ENCODE data around the gene OR6C2. TPM values are rescaled to one million over a fixed set of nuclear protein-coding genes. Genes with fewer than 3 reads are reported as not detected.

The OR6C2 gene
- total RNA-seq, 2 donors from 2014 or later, result not detected

- 89% methylated on average over 5 of the region's 5 CpGs for WGBS
- no peak overlapping the region for H3K4me3 ChIP-seq
- H3K27me3 ChIP-seq (replicated peaks; ENCODE audit: insufficient read depth), result no peaks in the 10 kb centered on the region
- no peaks in the 10 kb centered on the region for H3K9me3 ChIP-seq
- H3K4me1 ChIP-seq (replicated peaks), result no peaks in the 10 kb centered on the region
- H3K27ac ChIP-seq, result no peak overlapping the region
- no peaks in the 10 kb centered on the region for H3K36me3 ChIP-seq
- no peak for DNase-seq (ENCODE audit: low spot score)
- TF ChIP-seq POLR2A (IDR thresholded peaks at IDR 0.05) (no peak), CTCF (IDR thresholded peaks at IDR 0.05) (no peak), POLR2AphosphoS5 (IDR thresholded peaks at IDR 0.05) (no peak)
- intact Hi-C loops (cut with DNase I), result no loop called here
These were observed 51.6 kb downstream of the OR6C2 start for GRCh38 chr12:55495490-55495889.

GRCh38 chr12:55499231-55499630 lies 55.4 kb downstream of the OR6C2 start:
- Histone ChIP-seq H3K27ac (no peak overlapping the region), H3K36me3 (no peaks in the 10 kb centered on the region), H3K9me3 (no peaks in the 10 kb centered on the region), H3K4me1 (replicated peaks) (no peaks in the 10 kb centered on the region), H3K4me3 (no peak overlapping the region), H3K27me3 (replicated peaks; ENCODE audit: insufficient read depth) (no peaks in the 10 kb centered on the region)
- WGBS, result 82% methylated on average over 4 of the region's 4 CpGs
- intact Hi-C loops (cut with DNase I), result no loop called here
- no peak for DNase-seq (ENCODE audit: low spot score)
- TF ChIP-seq POLR2AphosphoS5 (IDR thresholded peaks at IDR 0.05) (no peak), CTCF (IDR thresholded peaks at IDR 0.05) (no peak), POLR2A (IDR thresholded peaks at IDR 0.05) (no peak)

GRCh38 chr12:55499810-55500252 lies 56.0 kb downstream of the OR6C2 start:
- Histone ChIP-seq H3K27me3 (replicated peaks; ENCODE audit: insufficient read depth) (no peaks in the 10 kb centered on the region), H3K27ac (no peak overlapping the region), H3K36me3 (no peaks in the 10 kb centered on the region), H3K4me3 (no peak overlapping the region), H3K9me3 (no peaks in the 10 kb centered on the region), H3K4me1 (replicated peaks) (no peaks in the 10 kb centered on the region)
- DNase-seq (ENCODE audit: low spot score), result no peak
- 20% methylated on average over 2 of the region's 2 CpGs for WGBS
- TF ChIP-seq POLR2A (IDR thresholded peaks at IDR 0.05), result no peak
- no peak for TF ChIP-seq POLR2AphosphoS5 (IDR thresholded peaks at IDR 0.05)
- no peak for TF ChIP-seq CTCF (IDR thresholded peaks at IDR 0.05)
- intact Hi-C loops (cut with DNase I), result no loop called here

- 25% methylated on average over 2 of the region's 2 CpGs for WGBS
- intact Hi-C loops (cut with DNase I), result no loop called here
- TF ChIP-seq POLR2AphosphoS5 (IDR thresholded peaks at IDR 0.05), result no peak
- no peak for TF ChIP-seq CTCF (IDR thresholded peaks at IDR 0.05)
- no peak for TF ChIP-seq POLR2A (IDR thresholded peaks at IDR 0.05)
These were observed 57.7 kb downstream of the OR6C2 start for GRCh38 chr12:55501601-55502000.

More at GRCh38 chr12:55501601-55502000, 57.7 kb downstream of the OR6C2 start:
- DNase-seq (ENCODE audit: low spot score), result no peak
- Histone ChIP-seq H3K36me3 (no peaks in the 10 kb centered on the region), H3K27me3 (replicated peaks; ENCODE audit: insufficient read depth) (no peaks in the 10 kb centered on the region), H3K4me1 (replicated peaks) (no peaks in the 10 kb centered on the region), H3K27ac (no peak overlapping the region), H3K4me3 (no peak overlapping the region), H3K9me3 (no peaks in the 10 kb centered on the region)

Other genes with a start within 250 kb of the OR6C2 start
- gene OR10A7, start 223.1 kb upstream of the OR6C2 start, total RNA-seq, result not detected
- gene OR6C74, start 199.5 kb upstream of the OR6C2 start, total RNA-seq, result not detected
- not detected for gene OR6C6, start 147.5 kb upstream of the OR6C2 start, total RNA-seq
- gene OR6C1, start 129.7 kb upstream of the OR6C2 start, total RNA-seq, result not detected
- gene OR6C3, start 113.3 kb upstream of the OR6C2 start, total RNA-seq, result not detected
- not detected for gene OR6C75, start 81.1 kb upstream of the OR6C2 start, total RNA-seq
- not detected for gene OR6C65, start 43.5 kb upstream of the OR6C2 start, total RNA-seq
- gene OR6C76, start 17.8 kb upstream of the OR6C2 start, total RNA-seq, result not detected
- not detected for gene OR6C70, start 26.1 kb downstream of the OR6C2 start, total RNA-seq
- gene OR6C68, start 48.3 kb downstream of the OR6C2 start, total RNA-seq, result not detected
- gene OR6C4, start 105.5 kb downstream of the OR6C2 start, total RNA-seq, result not detected
- gene OR2AP1, start 128.4 kb downstream of the OR6C2 start, total RNA-seq, result not detected
- not detected for gene OR10P1, start 192.8 kb downstream of the OR6C2 start, total RNA-seq

Data from prostate gland (tissue), 2 donors.